ENCODE results near the gene TET3. TPM values are rescaled to one million over a fixed set of nuclear protein-coding genes. Genes with fewer than 3 reads are reported as not detected.

TET3 gene
- polyA plus RNA-seq, 1 of the 3 experiments (the other 2 are of a cell fraction): 1.6 TPM

- WGBS (ENCODE audit: low lambda C conversion rate): 88% methylated on average over 1 of the region's 1 CpG
- Histone ChIP-seq H3K9ac (no peak overlapping the region), H3K79me2 (ENCODE audit: insufficient read depth) (no peaks in the 10 kb centered on the region; the same call in 1 of the 2 replicates), H3K4me3 (ENCODE audit: low read depth in 2 of 2, low read length in 1 of 2) (no peak overlapping the region), H3K4me1 (ENCODE audit: control insufficient read depth in 1 of 2, insufficient read depth in 2 of 2, low read depth in 1 of 2, low read length in 1 of 2) (peaks cover 0 to 30% of the 10 kb centered on the region in 2 experiments; a peak in 2 of 4 replicates), H3K9me2 (no peaks in the 10 kb centered on the region), H3K9me3 (no peaks in the 10 kb centered on the region), H4K20me1 (ENCODE audit: insufficient read depth) (peaks cover 9% of the 10 kb centered on the region; the same call in 1 of the 2 replicates), H3K27me3 (ENCODE audit: insufficient read depth) (no peaks in the 10 kb centered on the region), H3K4me2 (no peak overlapping the region), H2AFZ (ENCODE audit: low read depth) (no peak overlapping the region), H3K27ac (ENCODE audit: low read depth in 2 of 2, low read length in 1 of 2) (no peak overlapping the region), H3F3A (replicated peaks; ENCODE audit: insufficient read depth) (no peaks in the 10 kb centered on the region), H3K36me3 (replicated peaks in 1 of 2; ENCODE audit: control insufficient read depth in 1 of 2, insufficient read depth in 2 of 2, low read length in 1 of 2) (no peaks in the 10 kb centered on the region)
- ChIA-PET CTCF (no interaction called here), POLR2A (no interaction called here)
- no peak for DNase-seq
- TF ChIP-seq USF2 (IDR thresholded peaks at IDR 0.05; ENCODE audit: borderline replicate concordance, low read depth, low read length): no peak
Measured at GRCh38 chr2:74027496-74027895, 42.8 kb downstream of the TET3 start.

GRCh38 chr2:74028290-74028689, 43.6 kb downstream of the TET3 start:
- H4K20me1 ChIP-seq (ENCODE audit: insufficient read depth): peaks cover 9% of the 10 kb centered on the region; the same call in 1 of the 2 replicates

GRCh38 chr2:74028741-74029140, 44.0 kb downstream of the TET3 start:
- peaks cover 0 to 28% of the 10 kb centered on the region in 2 experiments; a peak in 2 of 4 replicates for H3K4me1 ChIP-seq (ENCODE audit: control insufficient read depth in 1 of 2, insufficient read depth in 2 of 2, low read depth in 1 of 2, low read length in 1 of 2)
- no peak overlapping the region for H3K9ac ChIP-seq
- no peaks in the 10 kb centered on the region for H3K9me2 ChIP-seq
- H3F3A ChIP-seq (replicated peaks; ENCODE audit: insufficient read depth): no peaks in the 10 kb centered on the region
- H2AFZ ChIP-seq (ENCODE audit: low read depth): no peak overlapping the region
- H3K9me3 ChIP-seq: no peaks in the 10 kb centered on the region
- DNase-seq: no peak
- no peak overlapping the region for H3K4me2 ChIP-seq
- no peak overlapping the region for H3K27ac ChIP-seq (ENCODE audit: low read depth in 2 of 2, low read length in 1 of 2)
- CTCF ChIA-PET: no interaction called here
- POLR2A ChIA-PET: interaction anchor here (0.9 kb wide), 1 partner anchor 7 kb away, joined by 3 read pairs; no protein-coding TSS in a partner anchor
- no peaks in the 10 kb centered on the region; the same call in 1 of the 2 replicates for H3K79me2 ChIP-seq (ENCODE audit: insufficient read depth)
- no peaks in the 10 kb centered on the region for H3K36me3 ChIP-seq (replicated peaks in 1 of 2; ENCODE audit: control insufficient read depth in 1 of 2, insufficient read depth in 2 of 2, low read length in 1 of 2)
- no peaks in the 10 kb centered on the region for H3K27me3 ChIP-seq (ENCODE audit: insufficient read depth)
- no peak overlapping the region for H3K4me3 ChIP-seq (ENCODE audit: low read depth in 2 of 2, low read length in 1 of 2)
- H4K20me1 ChIP-seq (ENCODE audit: insufficient read depth): peaks cover 9% of the 10 kb centered on the region; the same call in 1 of the 2 replicates
- TF ChIP-seq CTCF (IDR thresholded peaks at IDR 0.05): no peak
- no peak for TF ChIP-seq JUND (IDR thresholded peaks at IDR 0.05)
- TF ChIP-seq EZH2phosphoT487 (IDR thresholded peaks at IDR 0.05; ENCODE audit: borderline replicate concordance, low read depth): no peak
- TF ChIP-seq TCF12 (IDR thresholded peaks at IDR 0.05): no peak
- no peak for TF ChIP-seq ELF1 (IDR thresholded peaks at IDR 0.05)
- no peak for TF ChIP-seq IRF3 (IDR thresholded peaks at IDR 0.05; ENCODE audit: low read depth, low read length)
- TF ChIP-seq PBX3 (IDR thresholded peaks at IDR 0.05): no peak
- no peak for TF ChIP-seq FOXJ3 (CRISPR knock-in tag; IDR thresholded peaks at IDR 0.05)
- TF ChIP-seq GABPA (IDR thresholded peaks at IDR 0.05; ENCODE audit: low read depth): no peak

More at GRCh38 chr2:74028290-74028689, 43.6 kb downstream of the TET3 start:
- Histone ChIP-seq H3K4me2 (no peak overlapping the region), H3K79me2 (ENCODE audit: insufficient read depth) (no peaks in the 10 kb centered on the region; the same call in 1 of the 2 replicates), H3F3A (replicated peaks; ENCODE audit: insufficient read depth) (no peaks in the 10 kb centered on the region), H3K27ac (ENCODE audit: low read depth in 2 of 2, low read length in 1 of 2) (no peak overlapping the region), H3K9ac (no peak overlapping the region), H2AFZ (ENCODE audit: low read depth) (no peak overlapping the region), H3K36me3 (replicated peaks in 1 of 2; ENCODE audit: control insufficient read depth in 1 of 2, insufficient read depth in 2 of 2, low read length in 1 of 2) (no peaks in the 10 kb centered on the region), H3K9me2 (no peaks in the 10 kb centered on the region), H3K27me3 (ENCODE audit: insufficient read depth) (no peaks in the 10 kb centered on the region), H3K9me3 (no peaks in the 10 kb centered on the region), H3K4me1 (ENCODE audit: control insufficient read depth in 1 of 2, insufficient read depth in 2 of 2, low read depth in 1 of 2, low read length in 1 of 2) (peaks cover 0 to 30% of the 10 kb centered on the region in 2 experiments; a peak in 2 of 4 replicates), H3K4me3 (ENCODE audit: low read depth in 2 of 2, low read length in 1 of 2) (no peak overlapping the region)
- ChIA-PET CTCF (no interaction called here), POLR2A (no interaction called here)
- TF ChIP-seq NFIC (IDR thresholded peaks at IDR 0.05; ENCODE audit: borderline replicate concordance): no peak
- TF ChIP-seq YY1 (IDR thresholded peaks at IDR 0.05; ENCODE audit: low read depth): no peak
- no peak for TF ChIP-seq MXI1 (IDR thresholded peaks at IDR 0.05; ENCODE audit: low read depth, low read length)
- no peak for TF ChIP-seq POLR2AphosphoS5 (IDR thresholded peaks at IDR 0.05; ENCODE audit: low read depth, low read length)
- TF ChIP-seq USF1 (IDR thresholded peaks at IDR 0.05; ENCODE audit: borderline replicate concordance, low read depth): no peak
- TF ChIP-seq EZH2phosphoT487 (IDR thresholded peaks at IDR 0.05; ENCODE audit: borderline replicate concordance, low read depth): no peak
- no peak for TF ChIP-seq GATA2 (CRISPR knock-in tag; IDR thresholded peaks at IDR 0.05)
- TF ChIP-seq TAF1 (IDR thresholded peaks at IDR 0.05; ENCODE audit: borderline replicate concordance, low read depth, low read length): no peak
- TF ChIP-seq RXRA (IDR thresholded peaks at IDR 0.05; ENCODE audit: borderline replicate concordance, low read depth): no peak
- DNase-seq: no peak
